Coronary artery (tissue), 2 donors: Measurements from ENCODE around the gene LCK.
"Not testable (repeated sequence)": the region's sequence is repeated elsewhere in the genome, so short reads cannot be mapped to it uniquely, and the experiment has no call there.

ENCODE experiments used
- DNase-seq: peaks from one replicate; pipeline ENCODE4 v3.0.0-alpha.2; 2017; ENCODE audit warnings: low spot score
- H3K27ac ChIP-seq, 2 donors: fragments of 200-600 bp; sonication (generic); one replicate each; pipeline ENCODE4 v1.5.1; 2016 to 2019
- H3K4me3 ChIP-seq: fragments of 200-600 bp; sonication (generic); 2 replicates; pipeline ENCODE4 v1.5.1; 2016; ENCODE audit warnings: mild to moderate bottlenecking, moderate library complexity
- CTCF ChIP-seq: fragments of 200-600 bp; sonication (generic); IDR thresholded peaks from one replicate; pipeline ENCODE4 v1.5.1; 2019; ENCODE audit warnings: antibody characterized with exemption

LCK gene

GRCh38 chr1:32274646-32275340 is 23.7 kb downstream of the LCK start:
- Histone ChIP-seq H3K4me3 (no peak overlapping the region), H3K27ac (no peak overlapping the region)
- DNase-seq = no peak
- TF ChIP-seq CTCF = no peak

GRCh38 chr1:32275424-32275823 is 24.4 kb downstream of the LCK start:
- TF ChIP-seq CTCF = no peak
- Histone ChIP-seq H3K4me3 (no peak overlapping the region), H3K27ac (no peak overlapping the region)
- no peak for DNase-seq

GRCh38 chr1:32276032-32276782 is 25.1 kb downstream of the LCK start:
- no peak for TF ChIP-seq CTCF
- DNase-seq = no peak
- Histone ChIP-seq H3K27ac (no peak overlapping the region), H3K4me3 (no peak overlapping the region)

- not testable (repeated sequence) for H3K4me3 ChIP-seq, H3K27ac ChIP-seq, DNase-seq
Observed at GRCh38 chr1:32284777-32285176, 33.7 kb downstream of the LCK start.

GRCh38 chr1:32285658-32286057 is 34.6 kb downstream of the LCK start:
- no peak for DNase-seq
- Histone ChIP-seq H3K27ac (no peak overlapping the region), H3K4me3 (no peak overlapping the region)
- TF ChIP-seq CTCF = no peak

GRCh38 chr1:32286763-32287162 is 35.7 kb downstream of the LCK start:
- no peak overlapping the region for H3K4me3 ChIP-seq
- no peak overlapping the region for H3K27ac ChIP-seq
- no peak for DNase-seq
- TF ChIP-seq CTCF = no peak

GRCh38 chr1:32289256-32289655 is 38.2 kb downstream of the LCK start:
- H3K27ac ChIP-seq = no peak overlapping the region
- no peak for DNase-seq
- no peak for TF ChIP-seq CTCF
- no peak overlapping the region for H3K4me3 ChIP-seq
